ENCODE results near the gene CAPZA1.

DNA sequence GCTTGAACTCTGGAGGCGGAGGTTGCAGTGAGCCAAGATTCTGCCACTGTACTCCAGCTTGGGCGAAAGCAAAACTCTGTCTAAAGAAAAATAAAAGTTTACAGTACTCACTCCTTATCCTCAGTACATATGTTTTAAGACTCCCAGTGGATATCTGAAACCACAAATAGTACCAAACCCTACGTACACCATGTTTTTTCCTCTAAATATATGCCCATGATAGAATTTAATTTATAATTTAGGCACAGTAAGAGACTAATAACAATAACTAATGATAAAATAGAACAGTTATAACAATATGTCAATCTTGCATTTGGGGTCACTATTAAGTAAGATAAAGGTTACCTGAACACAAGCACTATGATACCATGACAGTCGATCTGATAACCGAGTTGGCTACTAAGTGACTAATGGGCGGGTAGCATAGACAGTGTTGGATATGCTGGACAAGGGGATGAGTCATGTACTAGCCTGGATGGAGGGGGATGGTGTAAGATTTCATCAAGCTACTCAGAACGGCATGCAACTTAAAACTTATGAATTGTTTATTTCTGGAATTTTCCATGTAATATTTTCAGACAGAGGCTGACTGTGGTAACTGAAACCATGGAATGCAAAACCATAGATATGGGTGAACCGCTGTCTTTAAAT is 44.4 kb upstream of the CAPZA1 start:
- TF ChIP-seq, protein P1, sequence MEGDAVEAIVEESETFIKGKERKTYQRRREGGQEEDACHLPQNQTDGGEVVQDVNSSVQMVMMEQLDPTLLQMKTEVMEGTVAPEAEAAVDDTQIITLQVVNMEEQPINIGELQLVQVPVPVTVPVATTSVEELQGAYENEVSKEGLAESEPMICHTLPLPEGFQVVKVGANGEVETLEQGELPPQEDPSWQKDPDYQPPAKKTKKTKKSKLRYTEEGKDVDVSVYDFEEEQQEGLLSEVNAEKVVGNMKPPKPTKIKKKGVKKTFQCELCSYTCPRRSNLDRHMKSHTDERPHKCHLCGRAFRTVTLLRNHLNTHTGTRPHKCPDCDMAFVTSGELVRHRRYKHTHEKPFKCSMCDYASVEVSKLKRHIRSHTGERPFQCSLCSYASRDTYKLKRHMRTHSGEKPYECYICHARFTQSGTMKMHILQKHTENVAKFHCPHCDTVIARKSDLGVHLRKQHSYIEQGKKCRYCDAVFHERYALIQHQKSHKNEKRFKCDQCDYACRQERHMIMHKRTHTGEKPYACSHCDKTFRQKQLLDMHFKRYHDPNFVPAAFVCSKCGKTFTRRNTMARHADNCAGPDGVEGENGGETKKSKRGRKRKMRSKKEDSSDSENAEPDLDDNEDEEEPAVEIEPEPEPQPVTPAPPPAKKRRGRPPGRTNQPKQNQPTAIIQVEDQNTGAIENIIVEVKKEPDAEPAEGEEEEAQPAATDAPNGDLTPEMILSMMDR (conservative IDR thresholded peaks at IDR 0.05 in 1 of 2, IDR thresholded peaks at IDR 0.05 in 1 of 2; ENCODE audit: low read depth in 1 of 2, low read length in 2 of 2), result no peak
- TF ChIP-seq EZH2 (IDR thresholded peaks at IDR 0.05; ENCODE audit: low read length, missing control alignments), result no peak
